ENCODE measurements around the gene RABGAP1L.
"Not testable (repeated sequence)": the region's sequence is repeated elsewhere in the genome, so short reads cannot be mapped to it uniquely, and the experiment has no call there.

The RABGAP1L gene

DNA sequence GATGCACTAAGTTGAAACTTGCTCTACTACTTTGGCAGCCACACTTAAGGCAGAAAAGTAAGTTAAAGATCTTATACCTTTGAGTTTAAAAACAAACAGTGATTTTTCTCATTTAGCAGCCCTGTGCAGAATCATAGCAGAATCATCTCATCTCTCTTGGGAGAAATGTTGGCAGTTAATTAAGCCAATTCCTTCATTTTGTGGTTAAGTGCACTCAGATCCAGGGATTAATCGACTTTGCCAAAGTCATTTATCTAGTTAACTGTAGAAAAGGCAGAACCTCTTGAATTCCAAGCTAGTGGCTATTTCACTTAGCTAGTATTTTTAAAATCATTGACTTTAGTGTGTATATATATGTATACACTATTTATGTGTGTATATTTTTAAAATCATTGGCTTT is 413.5 kb downstream of the RABGAP1L start:
- no peak overlapping the region for H3K27ac ChIP-seq
- H3K4me1 ChIP-seq (ENCODE audit: low read depth, poor library complexity, severe bottlenecking), result no peaks in the 10 kb centered on the region
- H3K27me3 ChIP-seq (ENCODE audit: insufficient read depth, low read depth), result no peaks in the 10 kb centered on the region
- H2AFZ ChIP-seq (ENCODE audit: low read depth), result no peak overlapping the region
- no peaks in the 10 kb centered on the region for H4K20me1 ChIP-seq (ENCODE audit: insufficient read depth)
- H3K36me3 ChIP-seq (ENCODE audit: insufficient read depth), result no peaks in the 10 kb centered on the region
- no peak overlapping the region for H3K9ac ChIP-seq
- no peak for TF ChIP-seq CTCF (conservative IDR thresholded peaks at IDR 0.05; ENCODE audit: low read depth, low read length)
- no peak overlapping the region for H3K4me3 ChIP-seq (IDR thresholded peaks at IDR 0.05; ENCODE audit: insufficient read depth, low read depth, low read length)
- no peaks in the 10 kb centered on the region for H3K79me2 ChIP-seq (ENCODE audit: insufficient read depth, low read depth)
- H3K4me2 ChIP-seq, result no peak overlapping the region

DNA sequence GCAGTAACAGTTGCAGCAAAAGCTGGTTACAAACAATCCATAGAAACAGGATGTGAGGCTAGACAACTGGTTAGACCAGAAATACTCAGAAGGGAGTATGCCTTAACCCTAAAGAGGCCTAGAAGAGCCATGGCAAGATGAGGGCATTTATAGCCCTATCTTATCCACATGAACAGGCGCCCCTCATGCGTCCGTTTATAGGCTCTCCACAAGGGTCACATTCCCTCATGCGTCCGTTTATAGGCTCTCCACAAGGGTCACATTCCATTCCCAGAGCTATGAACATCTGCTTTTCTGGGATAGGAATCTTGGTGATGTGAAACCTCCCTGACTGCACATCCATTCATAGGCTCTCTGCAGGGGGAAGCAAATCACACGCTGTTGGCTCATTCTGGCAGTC is 416.8 kb downstream of the RABGAP1L start:
- not testable (repeated sequence) for H3K4me2 ChIP-seq; H4K20me1 ChIP-seq (ENCODE audit: insufficient read depth); H3K27ac ChIP-seq; H3K9ac ChIP-seq; H3K4me1 ChIP-seq (ENCODE audit: low read depth, poor library complexity, severe bottlenecking); H3K4me3 ChIP-seq (IDR thresholded peaks at IDR 0.05; ENCODE audit: insufficient read depth, low read depth, low read length); H3K79me2 ChIP-seq (ENCODE audit: insufficient read depth, low read depth); H3K27me3 ChIP-seq (ENCODE audit: insufficient read depth, low read depth); H3K36me3 ChIP-seq (ENCODE audit: insufficient read depth); H2AFZ ChIP-seq (ENCODE audit: low read depth)

GRCh38 chr1:174577681-174578080 is 418.4 kb downstream of the RABGAP1L start:
- no peak overlapping the region for H2AFZ ChIP-seq (ENCODE audit: low read depth)
- H3K9ac ChIP-seq, result no peak overlapping the region
- H3K27me3 ChIP-seq (ENCODE audit: insufficient read depth, low read depth), result no peaks in the 10 kb centered on the region
- no peak overlapping the region for H3K4me2 ChIP-seq
- H3K4me3 ChIP-seq (IDR thresholded peaks at IDR 0.05; ENCODE audit: insufficient read depth, low read depth, low read length), result no peak overlapping the region
- no peaks in the 10 kb centered on the region for H4K20me1 ChIP-seq (ENCODE audit: insufficient read depth)
- no peaks in the 10 kb centered on the region for H3K79me2 ChIP-seq (ENCODE audit: insufficient read depth, low read depth)
- no peak overlapping the region for H3K27ac ChIP-seq
- no peaks in the 10 kb centered on the region for H3K36me3 ChIP-seq (ENCODE audit: insufficient read depth)
- H3K4me1 ChIP-seq (ENCODE audit: low read depth, poor library complexity, severe bottlenecking), result no peaks in the 10 kb centered on the region
- no peak for TF ChIP-seq CTCF (conservative IDR thresholded peaks at IDR 0.05; ENCODE audit: low read depth, low read length)

- Histone ChIP-seq H3K9ac (no peak overlapping the region), H3K4me1 (ENCODE audit: low read depth, poor library complexity, severe bottlenecking) (no peaks in the 10 kb centered on the region), H3K27me3 (ENCODE audit: insufficient read depth, low read depth) (no peaks in the 10 kb centered on the region), H3K27ac (no peak overlapping the region), H3K36me3 (ENCODE audit: insufficient read depth) (no peaks in the 10 kb centered on the region), H3K79me2 (ENCODE audit: insufficient read depth, low read depth) (no peaks in the 10 kb centered on the region), H2AFZ (ENCODE audit: low read depth) (no peak overlapping the region), H3K4me3 (IDR thresholded peaks at IDR 0.05; ENCODE audit: insufficient read depth, low read depth, low read length) (no peak overlapping the region), H3K4me2 (no peak overlapping the region), H4K20me1 (ENCODE audit: insufficient read depth) (no peaks in the 10 kb centered on the region)
- no peak for TF ChIP-seq CTCF (conservative IDR thresholded peaks at IDR 0.05; ENCODE audit: low read depth, low read length)
These were observed 421.5 kb downstream of the RABGAP1L start for GRCh38 chr1:174580801-174581200.

DNA sequence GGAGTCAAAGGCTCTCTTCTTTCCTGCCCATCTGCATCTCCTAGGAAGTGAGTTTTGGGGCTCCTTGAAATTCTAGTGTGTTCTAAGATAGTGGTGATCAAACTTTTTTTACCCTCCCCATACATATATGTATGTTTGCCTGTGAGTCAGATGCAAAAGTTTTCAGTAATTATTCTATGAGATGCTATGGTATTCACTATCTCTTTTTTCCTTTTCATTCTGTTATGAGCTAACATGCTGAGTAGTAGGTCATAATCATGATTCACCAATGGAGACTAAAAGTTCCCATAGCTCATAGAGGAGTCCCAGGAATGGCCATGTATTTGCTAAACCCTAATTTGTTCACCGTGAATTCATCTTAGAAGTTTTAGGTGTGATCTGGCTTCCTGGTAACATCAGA is 424.0 kb downstream of the RABGAP1L start:
- Histone ChIP-seq H3K79me2 (ENCODE audit: insufficient read depth, low read depth) (no peaks in the 10 kb centered on the region), H3K27me3 (ENCODE audit: insufficient read depth, low read depth) (no peaks in the 10 kb centered on the region), H4K20me1 (ENCODE audit: insufficient read depth) (no peaks in the 10 kb centered on the region), H3K36me3 (ENCODE audit: insufficient read depth) (no peaks in the 10 kb centered on the region), H2AFZ (ENCODE audit: low read depth) (no peak overlapping the region), H3K9ac (no peak overlapping the region), H3K4me1 (ENCODE audit: low read depth, poor library complexity, severe bottlenecking) (no peaks in the 10 kb centered on the region), H3K4me2 (no peak overlapping the region), H3K27ac (no peak overlapping the region), H3K4me3 (IDR thresholded peaks at IDR 0.05; ENCODE audit: insufficient read depth, low read depth, low read length) (no peak overlapping the region)
- no peak for TF ChIP-seq CTCF (conservative IDR thresholded peaks at IDR 0.05; ENCODE audit: low read depth, low read length)
